IMR-90 (cell line): ENCODE results near the gene CD93.

ENCODE experiments used
- BHLHE40 ChIP-seq: fragments of 150-350 bp; IDR thresholded peaks from 2 replicates; pipeline ENCODE4 v1.6.1; 2016; ENCODE audit warnings: mild to moderate bottlenecking, low read depth, low read length
- CEBPB ChIP-seq: IDR thresholded peaks from 2 replicates; pipeline ENCODE4 v1.6.1; 2012; ENCODE audit warnings: low read depth, low read length, improper control_type of control experiment
- CHD1 ChIP-seq: IDR thresholded peaks from 2 replicates; pipeline ENCODE4 v1.6.1; 2012; ENCODE audit warnings: low read depth, low read length, improper control_type of control experiment
- CTCF ChIP-seq: conservative IDR thresholded peaks from 2 replicates; pipeline ENCODE4 v1.5.1; 2012; ENCODE audit warnings: mild to moderate bottlenecking, low read depth, low read length, improper control_type of control experiment
- ELK1 ChIP-seq: fragments of 150-350 bp; IDR thresholded peaks from 2 replicates; pipeline ENCODE4 v1.6.1; 2016; ENCODE audit warnings: low read depth, mild to moderate bottlenecking, low read length, moderate library complexity, borderline replicate concordance
- FOS ChIP-seq: fragments of 150-350 bp; IDR thresholded peaks from 2 replicates; pipeline ENCODE4 v1.6.1; 2016; ENCODE audit warnings: low read depth, low read length
- MAFK ChIP-seq: IDR thresholded peaks from 2 replicates; pipeline ENCODE4 v1.6.1; 2012; ENCODE audit warnings: low read depth, low read length, improper control_type of control experiment
- MAZ ChIP-seq: IDR thresholded peaks from 2 replicates; pipeline ENCODE4 v1.6.1; 2012; ENCODE audit warnings: low read depth, mild to moderate bottlenecking, low read length, improper control_type of control experiment, moderate library complexity, borderline replicate concordance
- MXI1 ChIP-seq: IDR thresholded peaks from 2 replicates; pipeline ENCODE4 v1.6.1; 2012; ENCODE audit warnings: low read depth, mild to moderate bottlenecking, low read length, moderate library complexity, borderline replicate concordance
- POLR2A ChIP-seq: IDR thresholded peaks from 2 replicates; pipeline ENCODE4 v1.6.1; 2012; ENCODE audit warnings: mild to moderate bottlenecking, low read depth, low read length
- RFX5 ChIP-seq: IDR thresholded peaks from 2 replicates; pipeline ENCODE4 v1.8.0; 2012; ENCODE audit warnings: low read depth, mild to moderate bottlenecking, low read length, moderate library complexity
- SMC3 ChIP-seq: fragments of 150-350 bp; IDR thresholded peaks from 2 replicates; pipeline ENCODE4 v1.6.1; 2016; ENCODE audit warnings: low read depth, mild to moderate bottlenecking, antibody characterized with exemption, low read length, moderate library complexity
- USF2 ChIP-seq: fragments of 150-350 bp; IDR thresholded peaks from 2 replicates; pipeline ENCODE4 v1.6.1; 2017; ENCODE audit warnings: mild to moderate bottlenecking, antibody characterized with exemption, low read length, low read depth

- TF ChIP-seq CTCF (no peak), BHLHE40 (no peak), POLR2A (no peak), RFX5 (no peak), ELK1 (no peak), MAFK (no peak), FOS (no peak), CEBPB (no peak), MAZ (no peak), CHD1 (no peak), USF2 (no peak), MXI1 (no peak), SMC3 (no peak)
Measured at GRCh38 chr20:23096986-23097520, 10.9 kb upstream of the CD93 start.
